HG03025 (cell line): ENCODE measurements around the gene POP4.
A peak's percentile ranks its signal among the peaks of the same experiment; 100 is the strongest.
"Not testable (repeated sequence)": the region's sequence is repeated elsewhere in the genome, so short reads cannot be mapped to it uniquely, and the experiment has no call there.

Experiments used
- ATAC-seq: cut with Tn5 transposase; IDR thresholded peaks from one replicate; pipeline ENCODE4 v1.9.1; 2021; ENCODE audit warnings: mild to moderate bottlenecking, moderate library complexity; ENCODE audit not compliant: unreplicated experiment, low FRiP score

POP4 gene, protein sequence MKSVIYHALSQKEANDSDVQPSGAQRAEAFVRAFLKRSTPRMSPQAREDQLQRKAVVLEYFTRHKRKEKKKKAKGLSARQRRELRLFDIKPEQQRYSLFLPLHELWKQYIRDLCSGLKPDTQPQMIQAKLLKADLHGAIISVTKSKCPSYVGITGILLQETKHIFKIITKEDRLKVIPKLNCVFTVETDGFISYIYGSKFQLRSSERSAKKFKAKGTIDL

DNA sequence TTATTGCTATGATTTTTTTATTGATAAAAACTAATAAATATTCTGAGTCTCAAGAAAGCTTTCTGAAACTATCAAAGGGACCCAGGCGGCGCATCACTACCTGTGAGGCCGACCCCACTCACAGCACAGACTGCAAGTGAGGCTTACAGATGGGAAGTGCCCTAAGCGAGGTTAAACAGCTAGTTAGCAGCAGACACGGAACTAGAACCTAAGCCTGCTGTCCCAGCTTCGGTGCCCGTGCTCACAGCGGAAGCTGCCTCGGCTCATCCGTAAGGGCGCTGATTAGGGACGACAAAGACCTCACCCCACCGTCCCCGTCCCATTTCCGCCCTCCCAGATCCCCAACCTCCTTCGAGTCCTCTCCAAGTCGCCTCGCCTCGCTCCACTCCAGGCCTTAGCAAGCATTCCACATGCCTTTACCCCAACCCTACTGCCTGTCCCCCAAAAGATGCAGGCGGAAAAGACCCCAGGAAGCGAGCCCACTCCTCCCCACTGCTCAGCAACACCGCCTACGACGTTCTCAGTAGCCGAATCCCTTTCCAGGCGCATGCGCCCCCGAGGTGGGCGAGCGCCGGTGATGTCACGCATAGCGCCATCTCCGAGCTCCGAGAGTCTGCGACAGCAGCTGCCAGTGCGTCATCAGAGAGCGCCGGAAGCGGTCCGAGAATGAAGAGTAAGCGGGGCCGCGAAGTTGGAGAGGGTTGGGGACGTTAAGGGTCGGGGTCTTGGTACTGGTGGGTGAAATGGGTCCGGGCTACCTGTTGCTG lies at the start of gene POP4:
TSS of gene POP4 (plus strand) at position 631 of the 767 bp plus-strand sequence. CDS start at position 667, 36 bp downstream.
- ATAC-seq, result peak; percentile 71

DNA sequence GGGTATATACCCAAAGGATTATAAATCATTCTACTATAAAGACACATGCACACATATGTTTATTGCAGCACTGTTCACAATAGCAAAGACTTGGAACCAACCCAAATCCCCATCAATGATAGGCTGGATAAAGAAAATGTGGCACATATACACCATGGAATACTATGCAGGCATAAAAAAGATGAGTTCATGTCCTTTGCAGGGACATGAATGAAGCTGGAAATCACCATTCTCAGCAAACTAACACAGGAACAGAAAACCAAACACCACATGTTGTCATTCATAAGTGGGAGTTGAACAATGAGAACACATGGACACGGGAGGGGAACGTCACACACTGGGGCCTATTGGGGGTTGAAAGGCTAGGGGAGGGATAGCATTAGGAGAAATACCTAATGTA lies 47.0 kb upstream of the POP4 start:
- ATAC-seq, result not testable (repeated sequence)

DNA sequence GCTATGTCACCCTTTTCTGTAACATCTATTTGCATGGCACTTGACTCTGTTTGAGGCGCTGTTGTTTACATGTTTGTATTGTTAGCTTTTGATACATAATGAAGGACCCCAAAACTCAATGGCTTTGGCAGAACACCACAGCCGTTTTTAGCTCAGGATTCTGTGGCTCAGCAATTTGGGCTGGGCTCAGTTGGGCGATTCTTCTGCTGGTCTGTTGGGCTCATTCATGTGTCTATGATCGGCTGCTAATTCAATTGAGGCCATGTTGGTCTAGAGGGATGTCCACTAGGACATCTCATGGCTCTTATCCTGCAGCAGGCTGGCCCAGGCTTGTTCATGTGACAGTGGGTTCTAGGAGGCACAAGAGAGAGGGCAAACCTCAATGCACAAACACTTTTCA lies 46.3 kb upstream of the POP4 start:
- no peak for ATAC-seq

DNA sequence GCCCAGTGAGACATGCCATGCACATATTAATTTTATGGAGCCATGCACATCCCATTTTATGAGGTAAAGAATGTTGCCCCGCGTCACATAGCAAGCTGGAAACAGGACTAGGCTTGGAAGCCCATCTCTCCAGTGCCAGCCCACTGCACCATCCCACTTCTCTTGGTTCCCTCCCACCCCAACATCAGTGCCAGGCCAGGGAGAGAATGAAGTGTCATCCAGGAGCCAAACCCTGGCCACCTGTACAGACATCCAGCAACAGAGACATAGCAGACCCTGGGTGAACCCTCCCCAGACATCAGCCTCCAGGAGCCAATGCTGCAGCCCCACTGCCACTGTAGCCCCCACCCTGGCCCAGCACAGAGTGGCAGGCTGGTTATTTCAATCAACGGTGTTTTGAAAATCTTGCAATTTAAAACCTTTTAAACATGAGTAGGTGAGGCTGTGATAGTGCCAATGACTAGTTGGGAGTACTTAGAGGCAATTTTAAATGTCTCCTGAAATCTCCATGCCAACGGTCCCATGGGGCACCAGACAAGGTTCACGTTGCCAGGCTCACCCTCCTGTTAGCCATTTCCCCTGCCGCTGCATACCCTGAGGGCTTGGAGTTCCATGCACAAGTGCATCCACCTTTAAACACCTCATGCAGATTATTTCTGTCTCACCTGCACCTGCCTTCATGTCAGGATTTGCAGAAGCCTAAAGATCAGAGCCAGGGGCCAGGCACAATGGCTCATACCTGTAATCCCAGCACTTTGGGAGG lies 45.6 kb upstream of the POP4 start:
- ATAC-seq, result no peak

DNA sequence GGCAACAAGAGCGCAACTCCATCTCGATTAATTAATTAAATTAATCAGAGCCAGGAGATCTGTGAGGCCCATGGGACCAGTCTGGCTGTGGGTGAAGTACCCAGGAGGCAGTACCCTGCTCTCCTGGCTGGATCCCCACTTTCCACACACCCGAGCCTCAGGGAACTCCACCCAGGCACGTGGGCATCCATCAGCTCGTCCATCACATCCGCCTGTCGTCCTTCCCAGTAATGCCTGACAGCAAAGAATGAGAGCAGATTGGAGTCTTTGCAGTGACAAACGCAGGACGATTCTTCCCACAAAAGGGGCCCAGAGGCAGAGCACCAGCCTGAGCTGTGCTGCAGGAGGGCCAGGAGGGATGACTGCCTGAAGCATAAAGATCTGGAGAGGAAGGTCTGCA lies 44.5 kb upstream of the POP4 start:
- ATAC-seq, result no peak

DNA sequence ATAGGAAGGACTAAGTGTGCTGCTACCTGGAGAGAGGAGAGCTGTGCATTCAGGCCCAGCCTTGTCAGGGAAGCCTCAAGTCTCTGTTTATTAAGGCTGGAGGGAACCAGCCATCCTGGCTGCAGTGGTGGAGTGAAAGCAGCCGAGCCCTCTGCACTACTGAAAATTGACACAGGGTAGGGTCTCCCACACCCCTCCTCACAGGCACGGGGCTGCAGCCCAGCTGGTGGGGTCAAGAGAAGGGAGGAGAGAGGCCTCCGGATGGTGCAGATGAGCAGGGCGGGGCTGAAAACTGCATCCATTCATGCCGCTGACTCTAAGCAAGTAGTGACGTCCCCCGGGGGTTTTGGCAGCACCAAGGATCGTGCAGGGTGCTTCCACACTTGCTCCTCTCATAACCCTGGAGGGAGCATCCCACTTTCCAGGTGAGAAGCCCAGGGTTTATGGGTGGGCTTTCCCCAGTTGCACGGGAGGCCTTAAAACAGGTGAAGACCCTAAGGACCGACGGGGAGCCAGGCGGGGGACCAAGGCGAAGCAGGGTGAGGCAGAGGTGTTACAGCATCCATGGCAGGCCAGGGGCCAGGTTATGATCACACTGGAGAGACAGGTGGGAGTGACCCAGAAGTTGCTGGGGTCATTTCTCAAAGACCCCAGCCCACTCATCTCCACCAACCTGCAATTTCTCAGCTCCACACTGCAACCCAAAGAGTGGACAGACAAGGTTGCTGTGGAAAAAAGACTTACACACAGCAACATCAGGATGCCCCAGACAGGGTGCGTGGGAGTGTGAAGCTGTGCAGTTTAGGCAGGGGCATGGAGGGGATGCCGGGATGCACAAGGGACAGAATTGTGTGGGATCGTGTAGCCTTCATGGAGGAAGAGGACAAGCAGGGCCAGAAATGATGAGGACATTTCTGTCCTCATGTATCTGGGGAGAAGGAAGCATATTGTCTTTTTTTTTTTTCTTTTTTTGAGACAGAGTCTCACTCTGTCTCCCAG lies 43.5 kb upstream of the POP4 start:
- no peak for ATAC-seq

DNA sequence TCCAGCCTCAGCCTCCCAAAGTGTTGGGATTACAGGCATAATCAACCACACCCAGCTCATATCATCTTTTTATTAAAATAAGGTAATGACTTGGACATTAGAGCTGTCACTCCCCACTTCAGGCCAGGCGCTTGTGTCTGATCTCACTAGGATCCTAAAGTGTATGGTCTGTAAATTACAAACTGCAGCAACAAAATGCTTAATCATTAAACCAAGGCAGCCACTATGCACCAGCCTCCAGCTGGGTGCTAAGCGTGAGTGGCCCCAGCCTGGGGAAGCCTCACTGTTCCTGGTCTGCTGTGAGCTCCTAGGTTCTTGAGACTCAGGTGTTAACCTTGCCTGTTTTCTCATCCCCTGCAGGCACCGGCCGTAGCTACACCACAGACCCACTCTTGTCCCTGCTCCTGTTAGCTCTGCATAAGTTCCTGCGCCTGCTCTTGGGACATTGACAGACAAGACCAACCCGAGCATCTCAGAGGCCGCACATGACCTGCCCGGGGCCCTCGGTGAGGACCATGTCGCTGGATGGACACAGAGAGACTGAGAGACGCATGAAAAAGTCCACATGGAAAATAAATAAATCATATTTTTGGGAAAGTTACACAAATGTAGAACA lies 42.5 kb upstream of the POP4 start:
- no peak for ATAC-seq

DNA sequence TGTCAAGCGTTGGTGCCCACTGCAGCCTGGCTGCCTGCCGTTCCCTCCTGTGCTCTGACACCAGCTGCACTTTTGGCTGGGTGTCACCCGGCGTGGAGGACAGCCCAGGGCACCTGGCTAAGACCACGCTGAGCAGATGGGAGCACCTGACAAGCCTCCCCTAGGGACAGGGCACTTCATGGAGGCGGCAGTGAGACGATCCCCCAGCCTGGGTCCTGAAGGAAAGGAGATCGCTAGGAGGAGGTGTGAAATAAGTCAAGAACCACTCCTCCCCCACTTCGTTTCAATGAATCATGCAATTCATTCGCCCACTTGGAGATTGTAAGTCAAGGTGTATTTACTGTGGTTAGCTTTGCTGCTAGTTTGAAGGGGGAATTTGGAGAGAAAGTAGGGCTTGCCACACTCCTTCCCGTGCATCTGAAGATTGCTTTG lies 41.5 kb upstream of the POP4 start:
- ATAC-seq, result no peak

DNA sequence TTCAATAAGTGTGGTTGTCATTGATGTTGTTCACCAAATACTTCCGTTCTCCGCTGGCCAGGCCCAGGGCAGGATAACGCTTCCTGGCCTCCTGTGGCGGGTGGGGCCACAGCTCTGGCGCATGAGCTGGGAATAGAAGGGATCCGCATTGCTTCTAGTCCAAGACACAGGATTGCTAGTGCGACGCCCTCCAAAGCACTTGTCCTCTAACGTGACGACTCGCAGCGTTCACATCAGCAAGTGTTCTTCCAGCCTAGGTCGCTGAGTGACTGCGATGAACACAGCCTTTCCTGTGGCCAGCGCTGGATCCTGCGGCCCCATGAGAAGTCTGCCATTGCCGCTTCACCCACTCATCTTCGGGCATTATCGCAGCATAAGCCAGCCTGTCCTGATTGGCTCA lies 40.9 kb upstream of the POP4 start:
- no peak for ATAC-seq

DNA sequence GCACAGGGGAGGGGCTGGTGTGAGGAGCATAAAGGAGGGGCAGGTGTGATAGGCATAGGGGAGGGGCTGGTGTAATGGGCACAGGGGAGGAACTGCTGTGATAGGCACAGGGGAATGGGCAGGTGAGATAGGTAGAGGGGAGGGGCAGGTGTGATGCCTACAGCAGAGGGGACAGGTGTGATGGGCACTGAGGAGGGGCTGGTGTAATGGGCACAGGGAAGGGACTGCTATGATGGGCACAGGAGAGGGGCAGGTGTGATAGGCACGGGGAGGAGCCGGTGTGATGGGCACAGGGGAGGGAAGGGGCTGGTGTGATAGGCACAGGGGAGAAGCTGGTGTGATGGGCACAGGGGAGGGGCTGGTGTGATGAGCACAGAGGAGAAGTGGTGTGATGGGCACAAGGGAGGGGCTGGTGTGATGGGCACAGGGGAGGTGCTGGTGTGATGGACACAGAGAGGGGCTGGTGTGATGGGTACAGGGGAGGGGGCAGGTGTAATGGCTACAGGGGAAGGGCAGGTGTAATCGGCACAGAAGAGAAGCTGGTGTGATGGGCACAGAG lies 39.5 kb upstream of the POP4 start:
- no peak for ATAC-seq

DNA sequence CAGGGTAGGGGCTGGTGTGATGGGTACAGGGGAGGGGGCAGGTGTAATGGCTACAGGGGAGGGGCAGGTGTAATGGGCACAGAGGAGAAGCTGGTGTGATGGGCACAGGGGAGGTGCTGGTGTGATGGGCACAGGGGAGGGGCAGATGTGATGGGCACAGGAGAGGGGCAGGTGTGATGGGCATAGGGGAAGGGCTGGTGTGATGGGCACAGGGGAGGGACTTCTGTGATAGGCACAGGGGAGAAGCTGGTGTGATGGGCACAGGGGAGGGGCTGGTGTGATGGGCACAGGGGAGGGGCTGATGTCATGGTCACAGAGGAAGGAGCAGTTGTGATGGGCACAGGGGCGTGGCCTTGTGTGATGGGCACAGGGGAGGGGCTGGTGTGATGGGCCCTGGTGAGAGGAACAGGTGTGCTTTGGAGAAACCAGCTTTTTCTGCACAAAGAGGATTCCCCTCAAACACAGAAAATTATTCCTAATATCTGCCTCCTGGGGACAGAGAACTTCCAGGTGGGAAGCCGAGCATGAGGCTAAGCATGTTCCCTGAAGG lies 38.6 kb upstream of the POP4 start:
- ATAC-seq, result no peak

DNA sequence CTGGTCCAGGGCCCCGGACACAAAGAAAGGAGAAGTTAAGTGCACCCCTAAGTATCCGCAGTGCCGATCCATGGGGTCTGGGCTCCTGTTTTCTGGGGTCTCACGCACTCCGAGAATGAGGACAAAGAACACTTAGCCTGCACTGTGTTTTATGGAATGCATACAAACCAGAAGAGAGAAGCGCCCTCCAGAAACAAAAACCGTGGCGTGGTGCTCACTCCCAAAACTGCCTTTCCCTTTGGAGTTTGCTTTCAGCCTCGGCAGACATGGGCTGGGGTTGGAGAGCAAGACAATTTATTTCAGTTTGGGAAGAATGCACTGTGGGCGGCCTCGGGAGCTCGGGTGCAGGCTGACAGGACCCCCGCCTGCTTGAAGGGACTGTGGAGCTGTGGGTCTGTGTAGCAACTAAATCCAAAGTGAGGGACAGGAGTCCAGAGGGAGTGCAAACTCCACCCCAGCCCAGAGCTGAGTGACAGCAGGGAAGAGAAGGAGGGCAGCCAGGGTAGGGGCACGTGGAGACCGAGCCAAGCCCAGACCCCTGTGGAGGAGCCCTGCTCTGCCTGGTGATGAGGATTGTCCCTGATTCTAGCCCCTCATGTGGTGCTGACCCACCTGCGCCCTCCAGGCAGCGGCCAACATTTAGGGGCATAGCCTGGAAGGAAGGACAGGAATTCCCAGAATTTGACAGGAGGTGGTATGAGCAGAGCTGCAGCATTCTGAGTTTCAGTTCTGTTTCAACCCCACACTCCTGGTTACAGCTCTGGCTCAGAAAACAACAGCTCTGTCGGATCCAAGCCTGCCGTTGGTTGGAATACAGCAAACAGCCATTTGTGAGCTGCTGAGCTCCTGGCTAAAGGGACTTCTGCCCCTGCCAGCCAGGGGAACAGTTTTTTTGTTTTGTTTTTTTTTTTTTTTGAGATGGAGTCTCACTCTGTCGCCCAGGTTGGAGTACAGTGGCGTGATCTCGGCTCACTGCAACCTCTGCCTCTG lies 37.8 kb upstream of the POP4 start:
- ATAC-seq, result no peak

DNA sequence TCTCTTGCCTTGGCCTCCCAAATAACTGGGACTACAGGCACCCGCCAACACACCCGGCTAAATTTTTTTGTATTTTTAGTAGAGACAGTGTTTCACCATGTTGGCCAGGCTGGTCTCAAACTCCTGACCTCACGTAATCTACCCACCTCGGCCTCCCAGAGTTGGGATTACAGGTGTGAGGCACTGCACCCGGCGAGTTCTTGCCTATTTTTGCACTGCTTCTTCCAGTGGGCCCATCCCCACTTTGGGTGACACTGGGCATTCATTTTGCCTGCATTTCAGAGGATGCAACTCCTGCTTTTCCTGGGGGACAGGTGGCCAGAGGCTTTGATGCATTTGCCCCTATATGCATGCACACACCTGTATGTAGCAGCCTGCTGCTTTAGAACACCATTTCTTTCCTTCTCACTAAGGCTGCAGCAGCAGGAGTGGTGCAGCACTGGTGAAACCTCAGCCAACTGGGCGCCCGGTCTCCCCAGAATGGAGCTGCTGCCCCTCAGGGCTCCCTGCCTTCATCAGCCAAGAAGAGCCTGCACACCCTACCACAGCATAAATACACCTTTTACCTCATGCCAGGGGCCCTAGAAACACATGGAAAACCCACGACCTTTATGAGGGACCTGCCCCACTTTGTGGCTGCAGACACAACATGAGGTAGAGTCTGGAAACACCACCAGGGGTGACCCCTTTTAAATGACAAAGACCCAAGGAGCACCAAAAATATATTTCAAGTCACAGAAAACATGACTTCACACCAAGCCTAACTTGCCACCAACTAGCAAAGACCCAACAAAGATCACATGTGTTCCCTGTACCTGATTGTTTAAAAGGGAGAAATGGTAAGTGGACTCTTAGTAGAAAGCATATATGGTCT lies 36.8 kb upstream of the POP4 start:
- no peak for ATAC-seq

DNA sequence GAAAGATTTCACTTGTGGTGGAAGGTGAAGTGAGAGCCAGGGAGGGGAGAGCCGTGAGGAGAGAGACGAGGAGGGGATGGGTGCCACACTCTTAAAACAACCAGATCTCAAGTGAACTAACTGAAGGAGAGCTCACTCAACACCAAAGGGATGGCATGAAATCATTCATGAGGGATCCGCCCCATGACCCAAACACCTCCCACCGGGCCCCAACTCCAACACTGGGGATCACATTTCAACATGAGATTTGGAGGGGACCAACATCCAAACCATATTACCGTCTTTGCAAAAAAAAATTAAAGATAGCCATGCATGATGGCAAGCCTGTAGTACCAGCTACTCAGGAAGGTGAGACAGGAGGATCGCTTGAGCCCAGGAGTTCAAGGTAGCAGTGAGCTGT lies 34.9 kb upstream of the POP4 start:
- ATAC-seq, result no peak

DNA sequence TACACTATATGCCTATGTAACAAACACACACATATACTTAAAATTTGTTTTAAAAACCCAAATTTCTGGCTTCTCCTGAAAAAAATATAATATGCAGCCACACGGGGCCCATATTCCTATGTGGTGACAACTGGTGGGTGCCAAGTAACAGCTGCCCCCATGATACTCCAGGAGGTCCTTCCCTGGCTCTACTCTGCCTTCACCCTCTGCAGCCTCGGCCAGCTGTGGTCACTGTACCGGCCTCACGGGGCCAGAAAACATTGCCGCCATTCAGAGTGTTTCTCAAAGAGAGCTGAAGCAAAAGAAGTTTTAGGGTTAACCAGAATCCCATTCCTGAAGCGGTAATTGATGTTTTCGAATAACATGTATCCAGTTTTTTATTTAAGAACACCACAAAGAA lies 32.6 kb upstream of the POP4 start:
- ATAC-seq, result no peak

DNA sequence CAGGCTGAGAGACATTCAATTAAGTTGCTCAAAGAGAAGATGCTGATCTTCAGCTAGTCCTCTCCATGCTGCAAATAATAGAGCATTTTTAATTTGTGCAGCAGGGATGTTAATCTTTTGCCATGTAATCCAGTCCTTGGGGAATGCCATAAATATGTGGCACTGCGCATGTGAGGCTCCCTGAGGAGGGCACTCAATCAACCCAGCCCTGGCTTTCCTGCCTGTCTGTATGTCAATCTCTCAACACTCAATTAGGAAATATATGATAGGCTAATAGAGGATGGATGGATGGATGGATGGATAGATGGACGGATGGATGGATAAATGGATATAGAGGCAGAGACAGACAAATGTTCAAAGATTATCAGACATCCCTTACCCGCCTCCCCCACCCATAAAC lies 31.6 kb upstream of the POP4 start:
- ATAC-seq, result no peak

DNA sequence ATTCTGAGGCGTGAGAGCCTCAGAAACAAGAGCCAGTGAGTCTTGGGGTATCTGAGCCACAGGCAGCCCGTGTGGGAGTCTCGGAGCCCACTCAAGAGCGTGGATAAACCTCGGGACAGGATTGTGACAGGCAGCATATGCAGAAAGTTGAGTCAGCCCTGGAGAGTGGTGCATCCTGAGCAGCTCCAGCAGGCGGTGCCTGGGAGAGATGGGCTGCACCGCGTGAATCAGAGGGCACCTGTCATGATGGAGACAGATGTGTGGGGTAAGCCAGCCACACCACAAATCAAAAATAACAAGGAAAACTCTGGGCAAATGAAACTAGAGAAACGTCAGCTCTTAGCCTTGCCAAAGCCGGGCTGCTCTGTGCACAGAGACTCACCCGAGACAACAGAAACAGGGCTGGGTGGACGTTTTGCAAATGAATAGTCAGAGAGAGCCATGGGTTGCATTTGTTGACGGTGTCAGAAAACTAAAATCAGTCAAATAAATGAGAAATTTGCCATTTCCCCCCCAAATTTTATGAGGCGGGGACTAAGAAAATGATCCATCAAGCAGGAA lies 30.0 kb upstream of the POP4 start:
- no peak for ATAC-seq
